Measurements from ENCODE around the gene NCOA1.

DNA sequence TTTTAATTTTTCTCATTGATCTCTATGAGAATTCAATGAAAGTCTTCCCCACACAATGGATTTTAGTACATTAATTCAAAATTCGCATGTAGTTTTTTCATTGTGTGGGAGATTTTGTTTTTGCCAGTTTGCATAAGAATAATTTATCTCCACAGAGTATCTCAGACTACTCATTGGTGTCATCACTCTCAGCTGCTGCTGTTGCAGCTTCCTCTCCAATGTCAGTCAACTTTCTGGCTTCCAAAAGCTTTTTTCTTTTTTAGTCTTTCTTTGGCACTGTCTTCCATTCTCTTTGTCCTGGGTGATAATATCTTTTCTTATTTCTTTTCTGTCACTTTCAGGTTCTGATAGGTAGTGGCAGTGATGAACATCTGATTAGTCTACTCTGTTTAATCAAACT is 251.7 kb downstream of the NCOA1 start:
- TF ChIP-seq EZH2 (IDR thresholded peaks at IDR 0.05; ENCODE audit: borderline replicate concordance, low read depth, low read length, severe bottlenecking), result no peak
- TF ChIP-seq, protein P1, sequence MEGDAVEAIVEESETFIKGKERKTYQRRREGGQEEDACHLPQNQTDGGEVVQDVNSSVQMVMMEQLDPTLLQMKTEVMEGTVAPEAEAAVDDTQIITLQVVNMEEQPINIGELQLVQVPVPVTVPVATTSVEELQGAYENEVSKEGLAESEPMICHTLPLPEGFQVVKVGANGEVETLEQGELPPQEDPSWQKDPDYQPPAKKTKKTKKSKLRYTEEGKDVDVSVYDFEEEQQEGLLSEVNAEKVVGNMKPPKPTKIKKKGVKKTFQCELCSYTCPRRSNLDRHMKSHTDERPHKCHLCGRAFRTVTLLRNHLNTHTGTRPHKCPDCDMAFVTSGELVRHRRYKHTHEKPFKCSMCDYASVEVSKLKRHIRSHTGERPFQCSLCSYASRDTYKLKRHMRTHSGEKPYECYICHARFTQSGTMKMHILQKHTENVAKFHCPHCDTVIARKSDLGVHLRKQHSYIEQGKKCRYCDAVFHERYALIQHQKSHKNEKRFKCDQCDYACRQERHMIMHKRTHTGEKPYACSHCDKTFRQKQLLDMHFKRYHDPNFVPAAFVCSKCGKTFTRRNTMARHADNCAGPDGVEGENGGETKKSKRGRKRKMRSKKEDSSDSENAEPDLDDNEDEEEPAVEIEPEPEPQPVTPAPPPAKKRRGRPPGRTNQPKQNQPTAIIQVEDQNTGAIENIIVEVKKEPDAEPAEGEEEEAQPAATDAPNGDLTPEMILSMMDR (IDR thresholded peaks at IDR 0.05; ENCODE audit: borderline replicate concordance, extremely low read depth, low read length, poor library complexity, severe bottlenecking), result no peak
